B cell (primary cell): ENCODE results near the gene PML.

Experiments used
- CTCF ChIP-seq: fragments of 200-600 bp; IDR thresholded peaks from one replicate; pipeline ENCODE4 v1.8.0; 2022; ENCODE audit warnings: antibody characterized with exemption, mild to moderate bottlenecking
- EZH2 ChIP-seq: IDR thresholded peaks from 2 replicates; pipeline ENCODE4 v1.6.1; 2012; ENCODE audit warnings: borderline replicate concordance, low read depth, mild to moderate bottlenecking, moderate library complexity, low read length; ENCODE audit not compliant: insufficient read depth, poor library complexity, severe bottlenecking

- TF ChIP-seq CTCF = no peak
- no peak for TF ChIP-seq EZH2
These were observed 45.5 kb upstream of the PML start for GRCh38 chr15:73948982-73949381.
